SK-N-SH (cell line): ENCODE measurements around the gene ADAMTS17. TPM values are rescaled to one million over a fixed set of nuclear protein-coding genes. Genes with fewer than 3 reads are reported as not detected.

Source experiments
- CTCF ChIA-PET: fragments of 300-600, 350-600 bp; formaldehyde crosslinking; extraction: SDS; loops from one replicate; lab custom pipeline; 2021; lab: Yijun Ruan, JAX
- POLR2A ChIA-PET: fragments of 350-600 bp; sonication (Branson Sonifier 250); formaldehyde crosslinking; extraction: SDS; loops from one replicate; lab custom pipeline; 2020; ENCODE audit warnings: antibody characterized with exemption, inconsistent platforms; lab: Yijun Ruan, JAX
- DNase-seq: peaks from one replicate; pipeline ENCODE4 v3.0.0; 2012
- H2AFZ ChIP-seq: fragments of 200-600 bp; sonication (generic); 2 replicates; pipeline ENCODE4 v1.8.1; 2016; ENCODE audit warnings: antibody characterized with exemption, mild to moderate bottlenecking, low read depth
- H3F3A ChIP-seq: fragments of 200-600 bp; sonication (generic); replicated peaks from 2 replicates; pipeline ENCODE3; 2016; ENCODE audit warnings: antibody characterized with exemption, mild to moderate bottlenecking; ENCODE audit not compliant: insufficient read depth
- H3K27ac ChIP-seq, 2 experiments: fragments of 200-500 bp in 1 of 2; fragments of 200-600 bp in 1 of 2; sonication (Bioruptor generic) in 1 of 2; sonication (generic), shearing (Covaris generic) in 1 of 2; 2 replicates each; pipeline versions ENCODE4 v1.5.1 to v1.6.1; 2014 to 2016; ENCODE audit warnings: low read depth in 2 of 2, inconsistent platforms in 1 of 2, low read length in 1 of 2, mild to moderate bottlenecking in 1 of 2, mixed read lengths in 1 of 2
- H3K27me3 ChIP-seq: fragments of 200-600 bp; sonication (generic), shearing (Covaris generic); 2 replicates; pipeline ENCODE4 v1.6.1; 2016; ENCODE audit warnings: mixed run types; ENCODE audit not compliant: insufficient read depth
- H3K36me3 ChIP-seq, 2 experiments: fragments of 200-500 bp in 1 of 2; fragments of 200-600 bp in 1 of 2; sonication (Bioruptor generic) in 1 of 2; sonication (generic) in 1 of 2; replicated peaks in 1 of 2; 2 replicates each; pipeline versions ENCODE3 to v1.5.1; 2014 to 2016; ENCODE audit warnings: low read length in 1 of 2, mild to moderate bottlenecking in 1 of 2; ENCODE audit not compliant: insufficient read depth in 2 of 2, control insufficient read depth in 1 of 2
- H3K4me1 ChIP-seq, 2 experiments: fragments of 200-500 bp in 1 of 2; fragments of 200-600 bp in 1 of 2; sonication (Bioruptor generic) in 1 of 2; sonication (generic), shearing (Covaris generic) in 1 of 2; 2 replicates each; pipeline versions ENCODE4 v1.5.1 to v1.6.1; 2014 to 2016; ENCODE audit warnings: low read depth in 1 of 2, low read length in 1 of 2, mixed run types in 1 of 2; ENCODE audit not compliant: insufficient read depth in 2 of 2, control insufficient read depth in 1 of 2
- H3K4me2 ChIP-seq: fragments of 200-600 bp; sonication (generic), shearing (Covaris generic); 2 replicates; pipeline ENCODE4 v1.6.1; 2017; ENCODE audit warnings: mixed run types
- H3K4me3 ChIP-seq, 2 experiments: fragments of 200-500 bp in 1 of 2; fragments of 200-600 bp in 1 of 2; sonication (Bioruptor generic) in 1 of 2; sonication (generic), shearing (Covaris generic) in 1 of 2; 2 replicates each; pipeline versions ENCODE4 v1.5.1 to v1.8.1; 2014 to 2016; ENCODE audit warnings: low read depth in 2 of 2, inconsistent platforms in 1 of 2, low read length in 1 of 2, mild to moderate bottlenecking in 1 of 2, mixed read lengths in 1 of 2, moderate library complexity in 1 of 2
- H3K79me2 ChIP-seq: fragments of 200-600 bp; sonication (generic); 2 replicates; pipeline ENCODE4 v1.8.1; 2017; ENCODE audit warnings: mild to moderate bottlenecking; ENCODE audit not compliant: insufficient read depth
- H3K9ac ChIP-seq: fragments of 200-600 bp; sonication (generic); 2 replicates; pipeline ENCODE4 v1.6.1; 2017; ENCODE audit warnings: mixed run types
- H3K9me2 ChIP-seq: fragments of 200-600 bp; sonication (generic); 2 replicates; pipeline ENCODE4 v1.6.1; 2017; ENCODE audit warnings: mixed run types
- H3K9me3 ChIP-seq: fragments of 200-600 bp; sonication (generic); 2 replicates; pipeline ENCODE4 v1.6.1; 2017; ENCODE audit warnings: mixed run types, mild to moderate bottlenecking, moderate library complexity
- H4K20me1 ChIP-seq: fragments of 200-600 bp; sonication (generic); 2 replicates; pipeline ENCODE4 v1.6.1; 2017; ENCODE audit warnings: mild to moderate bottlenecking, mixed run types; ENCODE audit not compliant: insufficient read depth
- CTCF ChIP-seq: fragments of 200-600 bp; sonication (generic); IDR thresholded peaks from 2 replicates; pipeline ENCODE4 v1.6.1; 2017; ENCODE audit warnings: antibody characterized with exemption, mild to moderate bottlenecking, moderate library complexity
- EZH2phosphoT487 ChIP-seq: fragments of 200-600 bp; sonication (generic); IDR thresholded peaks from 2 replicates; pipeline ENCODE4 v1.6.1; 2017; ENCODE audit warnings: low read depth, mixed run types, mild to moderate bottlenecking, antibody characterized with exemption, moderate library complexity, borderline replicate concordance
- FOXM1 ChIP-seq: IDR thresholded peaks from 2 replicates; pipeline ENCODE4 v1.4.0; 2012; ENCODE audit warnings: low read depth, mild to moderate bottlenecking
- GATA2 ChIP-seq: sonication (generic); formaldehyde crosslinking; IDR thresholded peaks from 2 replicates; pipeline ENCODE4 v1.5.0; 2020; ENCODE audit warnings: mild to moderate bottlenecking, missing genetic modification reagents
- IRF3 ChIP-seq: fragments of 150-350 bp; IDR thresholded peaks from 2 replicates; pipeline ENCODE4 v1.6.1; 2016; ENCODE audit warnings: mild to moderate bottlenecking, low read depth, low read length
- MAX ChIP-seq: IDR thresholded peaks from 2 replicates; pipeline ENCODE4 v1.4.0; 2012; ENCODE audit warnings: low read depth
- NRF1 ChIP-seq: IDR thresholded peaks from 2 replicates; pipeline ENCODE4 v1.6.1; 2012; ENCODE audit warnings: low read depth, mild to moderate bottlenecking, low read length
- RAD21 ChIP-seq: IDR thresholded peaks from 2 replicates; pipeline ENCODE4 v1.6.1; 2012; ENCODE audit warnings: mild to moderate bottlenecking, low read length
- REST ChIP-seq: IDR thresholded peaks from 2 replicates; pipeline ENCODE4 v1.6.1; 2012; ENCODE audit warnings: mild to moderate bottlenecking, low read depth, low read length, moderate library complexity
- RXRA ChIP-seq: IDR thresholded peaks from 2 replicates; pipeline ENCODE4 v1.4.0; 2012; ENCODE audit warnings: low read depth, mild to moderate bottlenecking, borderline replicate concordance
- TEAD4 ChIP-seq: IDR thresholded peaks from 2 replicates; pipeline ENCODE4 v1.4.0; 2012; ENCODE audit warnings: mild to moderate bottlenecking, borderline replicate concordance; ENCODE audit not compliant: insufficient read depth
- USF1 ChIP-seq: IDR thresholded peaks from 2 replicates; pipeline ENCODE4 v1.4.0; 2012; ENCODE audit warnings: low read depth, borderline replicate concordance
- YY1 ChIP-seq: IDR thresholded peaks from 2 replicates; pipeline ENCODE4 v1.4.0; 2012; ENCODE audit warnings: low read depth, mild to moderate bottlenecking
- ZBTB33 ChIP-seq: IDR thresholded peaks from 2 replicates; pipeline ENCODE4 v1.4.0; 2012; ENCODE audit warnings: low read depth, borderline replicate concordance
- WGBS: methylation state at CpG from one replicate; pipeline ENCODE4 v1.1.6; 2017; ENCODE audit warnings: low lambda C conversion rate; 5-methylcytosine and 5-hydroxymethylcytosine counted together
- polyA plus RNA-seq, 3 experiments: library from polyadenylated mRNA; depleted of rRNA; stranded (reverse); fragments of >200 nt; gene quantifications; 2 replicates each; pipeline ENCODE4 v1.2.3, GENCODE V29; 2012

The ADAMTS17 gene
- polyA plus RNA-seq, 1 of the 3 experiments (the other 2 are of a cell fraction), result not detected

GRCh38 chr15:99951511-99951910, 390.3 kb downstream of the ADAMTS17 start:
- no peaks in the 10 kb centered on the region for H3K27me3 ChIP-seq
- H3K4me3 ChIP-seq, result no peak overlapping the region
- no peaks in the 10 kb centered on the region for H4K20me1 ChIP-seq
- DNase-seq, result no peak
- peaks cover 0 to 3% of the 10 kb centered on the region in 2 experiments; a peak in 1 of 4 replicates for H3K4me1 ChIP-seq
- peaks cover 5% of the 10 kb centered on the region; the same call in 1 of the 2 replicates for H3K9me3 ChIP-seq
- H3K4me2 ChIP-seq, result no peak overlapping the region
- POLR2A ChIA-PET, result no interaction called here
- no peaks in the 10 kb centered on the region for H3F3A ChIP-seq
- no peak for TF ChIP-seq NRF1
- no peak for TF ChIP-seq ZBTB33
- no peak for TF ChIP-seq GATA2 (CRISPR knock-in tag)
- TF ChIP-seq YY1, result no peak
- TF ChIP-seq USF1, result no peak
- no peak for TF ChIP-seq CTCF
- no peak for TF ChIP-seq RXRA
- no peak for TF ChIP-seq REST
- no peak for TF ChIP-seq TEAD4
- no peak for TF ChIP-seq IRF3
- TF ChIP-seq MAX, result no peak
- TF ChIP-seq FOXM1, result no peak
- no peak for TF ChIP-seq RAD21
- TF ChIP-seq EZH2phosphoT487, result no peak
- CTCF ChIA-PET, result no interaction called here
- no peaks in the 10 kb centered on the region for H3K9me2 ChIP-seq
- H2AFZ ChIP-seq, result no peak overlapping the region
- H3K79me2 ChIP-seq, result no peaks in the 10 kb centered on the region
- H3K9ac ChIP-seq, result no peak overlapping the region
- WGBS, result 26% methylated on average over 5 of the region's 5 CpGs
- H3K27ac ChIP-seq, result no peak overlapping the region
- H3K36me3 ChIP-seq, result no peaks in the 10 kb centered on the region
